HEK293 (cell line): Measurements from ENCODE around the gene FAM236C.
"Not testable (repeated sequence)": the region's sequence is repeated elsewhere in the genome, so short reads cannot be mapped to it uniquely, and the experiment has no call there.

Experiments used
- CTCF ChIP-seq: fragments of 450-650 bp; formaldehyde crosslinking; IDR thresholded peaks from 2 replicates; pipeline ENCODE4 v1.5.1; 2016; ENCODE audit warnings: missing biosample characterization, missing genetic modification characterization
- HOXA7 ChIP-seq: sonication (generic); formaldehyde crosslinking; IDR thresholded peaks from 2 replicates; pipeline ENCODE4 v1.8.1; 2022; ENCODE audit warnings: missing genetic modification reagents, borderline replicate concordance
- PBX3 ChIP-seq: sonication (generic); formaldehyde crosslinking; IDR thresholded peaks from 2 replicates; pipeline ENCODE4 v1.8.1; 2022; ENCODE audit warnings: mild to moderate bottlenecking, moderate library complexity, missing genetic modification reagents
- YY1 ChIP-seq: fragments of 450-650 bp; formaldehyde crosslinking; IDR thresholded peaks from 2 replicates; pipeline ENCODE4 v1.5.1; 2018; ENCODE audit warnings: missing biosample characterization, missing genetic modification characterization
- YY2 ChIP-seq: fragments of 450-650 bp; formaldehyde crosslinking; IDR thresholded peaks from 2 replicates; pipeline ENCODE4 v1.5.1; 2016; ENCODE audit warnings: missing biosample characterization, missing genetic modification characterization
- ZNF175 ChIP-seq: fragments of 450-650 bp; formaldehyde crosslinking; IDR thresholded peaks from 2 replicates; pipeline ENCODE4 v1.5.1; 2016; ENCODE audit warnings: missing biosample characterization, missing genetic modification characterization
- ZNF664 ChIP-seq: fragments of 450-650 bp; formaldehyde crosslinking; IDR thresholded peaks from 2 replicates; pipeline ENCODE4 v1.5.1; 2016; ENCODE audit warnings: missing biosample characterization, missing genetic modification characterization

GRCh38 chrX:72882898-72883297, 29.5 kb upstream of the FAM236C start:
- TF ChIP-seq CTCF; YY2 (tag by site-specific recombination); ZNF175 (tag by site-specific recombination); YY1 (tag by site-specific recombination); HOXA7 (CRISPR knock-in tag); ZNF664; PBX3 (CRISPR knock-in tag): not testable (repeated sequence)
